Activated naive CD8-positive, alpha-beta T cell treated with anti-CD3 and anti-CD28 coated beads, Interleukin-2, amount 50 U/mL, for 24 hours (primary cell): Measurements from ENCODE around the gene RNF6.
A peak's percentile ranks its signal among the peaks of the same experiment; 100 is the strongest.
"Not testable (repeated sequence)": the region's sequence is repeated elsewhere in the genome, so short reads cannot be mapped to it uniquely, and the experiment has no call there.

Experiments
- ATAC-seq: fragments of 150-1000 bp; cut with Tn5 transposase; one replicate; pipeline ENCODE4 v1.10.0; 2021
- DNase-seq: peaks from one replicate; pipeline ENCODE4 v3.0.0; 2021
- H3K27ac Mint-ChIP-seq: one replicate; pipeline ENCODE4 v1.8.0; 2021; ENCODE audit warnings: mild to moderate bottlenecking, mixed read lengths
- H3K27me3 Mint-ChIP-seq: one replicate; pipeline ENCODE4 v1.8.0; 2021; ENCODE audit warnings: mixed read lengths
- H3K36me3 Mint-ChIP-seq: one replicate; pipeline ENCODE4 v1.8.0; 2021; ENCODE audit warnings: low read depth, mixed read lengths
- H3K4me1 Mint-ChIP-seq: one replicate; pipeline ENCODE4 v1.8.0; 2021; ENCODE audit warnings: mixed read lengths
- H3K4me3 Mint-ChIP-seq: one replicate; pipeline ENCODE4 v1.8.0; 2021; ENCODE audit warnings: mild to moderate bottlenecking, moderate library complexity, mixed read lengths
- H3K9me3 Mint-ChIP-seq: one replicate; pipeline ENCODE4 v1.8.0; 2021; ENCODE audit warnings: mixed read lengths

Gene RNF6

GRCh38 chr13:26221721-26222519 is at the start of gene RNF6:
RNF6 (minus strand) TSS chr13:26222314; CDS start chr13:26219649, 2,665 bp downstream.
- DNase-seq (peak; percentile 85), ATAC-seq (peak; percentile 98)
- Mint-ChIP-seq H3K4me1 (peaks cover 37% of the 10 kb centered on the region), H3K36me3 (peaks cover 30% of the 10 kb centered on the region), H3K27ac (peak within 1 kb of the TSS; percentile 96), H3K4me3 (peak within 1 kb of the TSS; percentile 97), H3K9me3 (no peaks in the 10 kb centered on the region), H3K27me3 (no peaks in the 10 kb centered on the region)

- Mint-ChIP-seq H3K27ac (no peak overlapping the region), H3K4me1 (peaks cover 15% of the 10 kb centered on the region), H3K27me3 (no peaks in the 10 kb centered on the region), H3K36me3 (no peaks in the 10 kb centered on the region), H3K4me3 (no peak overlapping the region), H3K9me3 (no peaks in the 10 kb centered on the region)
- ATAC-seq (no peak), DNase-seq (no peak)
Measured at GRCh38 chr13:26270707-26271106, 48.6 kb upstream of the RNF6 start.

GRCh38 chr13:26266311-26266710 is 44.2 kb upstream of the RNF6 start:
- H3K36me3 Mint-ChIP-seq, result peaks cover 5% of the 10 kb centered on the region
- no peak for ATAC-seq
- no peak overlapping the region for H3K27ac Mint-ChIP-seq
- peaks cover 23% of the 10 kb centered on the region for H3K4me1 Mint-ChIP-seq
- no peak for DNase-seq
- no peaks in the 10 kb centered on the region for H3K27me3 Mint-ChIP-seq
- H3K4me3 Mint-ChIP-seq, result no peak overlapping the region
- H3K9me3 Mint-ChIP-seq, result peaks cover 4% of the 10 kb centered on the region

GRCh38 chr13:26262156-26262555 is 40.0 kb upstream of the RNF6 start:
- Mint-ChIP-seq H3K27me3 (no peaks in the 10 kb centered on the region), H3K27ac (no peak overlapping the region), H3K9me3 (peaks cover 4% of the 10 kb centered on the region), H3K4me3 (no peak overlapping the region), H3K36me3 (peaks cover 5% of the 10 kb centered on the region), H3K4me1 (peaks cover 24% of the 10 kb centered on the region)
- ATAC-seq, result no peak
- DNase-seq, result no peak

- ATAC-seq (no peak), DNase-seq (no peak)
- no peaks in the 10 kb centered on the region for H3K27me3 Mint-ChIP-seq
- H3K9me3 Mint-ChIP-seq, result peaks cover 3% of the 10 kb centered on the region
- no peak overlapping the region for H3K27ac Mint-ChIP-seq
- peaks cover 4% of the 10 kb centered on the region for H3K36me3 Mint-ChIP-seq
- no peak overlapping the region for H3K4me3 Mint-ChIP-seq
- peaks cover 37% of the 10 kb centered on the region for H3K4me1 Mint-ChIP-seq
Measured at GRCh38 chr13:26259634-26260033, 37.5 kb upstream of the RNF6 start.

DNA sequence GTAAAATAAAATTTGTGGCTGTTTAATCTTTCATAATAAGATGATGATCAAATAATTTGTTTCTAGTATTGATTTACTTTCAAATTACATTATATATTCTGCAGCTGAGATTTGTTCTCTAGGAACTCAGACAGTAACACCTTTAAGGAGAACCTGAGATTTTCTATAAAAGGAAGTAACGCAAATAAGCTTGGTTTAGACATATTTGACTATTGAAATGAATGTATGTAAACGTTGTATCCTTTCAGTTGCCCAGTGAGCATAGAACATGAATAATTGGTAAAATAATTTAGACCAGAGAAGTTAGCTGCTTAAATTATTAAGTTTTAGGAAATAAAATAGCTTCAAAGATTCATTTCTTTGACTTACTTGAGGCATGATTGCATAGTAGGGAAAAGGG is 34.9 kb upstream of the RNF6 start:
- peaks cover 41% of the 10 kb centered on the region for H3K4me1 Mint-ChIP-seq

DNA sequence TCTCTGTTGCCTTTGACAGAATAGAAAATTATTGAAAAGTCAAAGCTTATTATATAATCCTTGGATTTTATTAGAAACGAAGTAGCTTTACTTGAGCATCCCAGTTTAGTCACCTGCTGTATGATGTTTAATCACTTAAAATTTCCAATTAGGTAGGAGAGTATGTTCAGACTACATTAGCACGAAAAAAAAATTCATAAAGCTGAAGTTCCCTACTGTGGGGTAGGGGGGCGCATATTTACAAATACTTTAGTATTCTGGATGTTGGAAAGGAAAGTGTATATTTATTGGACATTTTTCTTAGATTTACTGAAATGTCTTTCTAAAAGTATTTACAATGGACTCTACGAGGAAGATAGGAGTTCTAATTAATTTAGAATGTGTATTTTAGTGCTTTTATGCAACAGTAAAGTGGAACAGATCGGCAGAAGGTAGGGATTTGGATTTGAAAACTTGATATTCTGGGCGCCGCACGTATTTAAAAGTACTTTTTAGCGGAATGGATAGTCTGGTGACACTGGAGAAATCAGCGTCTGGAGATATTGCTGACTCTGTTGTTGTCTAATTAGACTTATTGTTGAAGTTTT is 33.7 kb upstream of the RNF6 start:
- no peaks in the 10 kb centered on the region for H3K27me3 Mint-ChIP-seq

More for the DNA sequence above, 34.9 kb upstream of the RNF6 start:
- Mint-ChIP-seq H3K36me3 (peaks cover 2% of the 10 kb centered on the region), H3K9me3 (no peaks in the 10 kb centered on the region), H3K27me3 (no peaks in the 10 kb centered on the region), H3K4me3 (no peak overlapping the region), H3K27ac (no peak overlapping the region)
- no peak for DNase-seq
- no peak for ATAC-seq

DNA sequence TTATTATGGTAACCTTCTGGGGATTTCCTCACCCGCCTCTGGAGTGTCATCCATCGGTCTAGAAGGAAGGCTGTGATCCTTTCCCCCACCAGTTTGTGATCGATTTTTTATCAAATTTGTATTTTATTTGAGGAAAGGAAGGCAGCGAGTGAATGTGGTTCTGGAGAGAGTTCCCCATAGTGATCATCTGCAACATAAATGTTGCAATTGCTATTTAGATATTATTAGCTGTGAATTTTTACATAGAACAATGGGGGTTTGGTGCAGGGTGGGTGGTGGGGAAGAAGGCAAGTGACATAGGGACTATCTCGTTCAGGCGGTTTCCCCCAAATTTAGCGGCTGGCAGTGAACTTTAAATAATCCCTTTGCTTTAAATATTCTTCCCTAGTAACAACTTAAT is 33.0 kb upstream of the RNF6 start:
- peak overlapping the region; percentile 93 for H3K4me3 Mint-ChIP-seq
- H3K9me3 Mint-ChIP-seq, result no peaks in the 10 kb centered on the region
- peak; percentile 5 for DNase-seq
- no peaks in the 10 kb centered on the region for H3K27me3 Mint-ChIP-seq
- ATAC-seq, result no peak
- peaks cover 32% of the 10 kb centered on the region for H3K4me1 Mint-ChIP-seq
- peaks cover 2% of the 10 kb centered on the region for H3K36me3 Mint-ChIP-seq
- H3K27ac Mint-ChIP-seq, result peak overlapping the region; percentile 79

More for the DNA sequence above, 33.7 kb upstream of the RNF6 start:
- H3K36me3 Mint-ChIP-seq, result peaks cover 2% of the 10 kb centered on the region
- no peak overlapping the region for H3K27ac Mint-ChIP-seq
- H3K9me3 Mint-ChIP-seq, result no peaks in the 10 kb centered on the region
- no peak for ATAC-seq
- DNase-seq, result no peak
- peak overlapping the region; percentile 93 for H3K4me3 Mint-ChIP-seq
- peaks cover 32% of the 10 kb centered on the region for H3K4me1 Mint-ChIP-seq

- ATAC-seq (peak; percentile 22), DNase-seq (peak; percentile 45)
- Mint-ChIP-seq H3K4me1 (peaks cover 32% of the 10 kb centered on the region), H3K4me3 (peak overlapping the region; percentile 93), H3K9me3 (no peaks in the 10 kb centered on the region), H3K27ac (peak overlapping the region; percentile 79), H3K36me3 (peaks cover 2% of the 10 kb centered on the region), H3K27me3 (no peaks in the 10 kb centered on the region)
Measured at GRCh38 chr13:26254583-26255111, 32.5 kb upstream of the RNF6 start.

DNA sequence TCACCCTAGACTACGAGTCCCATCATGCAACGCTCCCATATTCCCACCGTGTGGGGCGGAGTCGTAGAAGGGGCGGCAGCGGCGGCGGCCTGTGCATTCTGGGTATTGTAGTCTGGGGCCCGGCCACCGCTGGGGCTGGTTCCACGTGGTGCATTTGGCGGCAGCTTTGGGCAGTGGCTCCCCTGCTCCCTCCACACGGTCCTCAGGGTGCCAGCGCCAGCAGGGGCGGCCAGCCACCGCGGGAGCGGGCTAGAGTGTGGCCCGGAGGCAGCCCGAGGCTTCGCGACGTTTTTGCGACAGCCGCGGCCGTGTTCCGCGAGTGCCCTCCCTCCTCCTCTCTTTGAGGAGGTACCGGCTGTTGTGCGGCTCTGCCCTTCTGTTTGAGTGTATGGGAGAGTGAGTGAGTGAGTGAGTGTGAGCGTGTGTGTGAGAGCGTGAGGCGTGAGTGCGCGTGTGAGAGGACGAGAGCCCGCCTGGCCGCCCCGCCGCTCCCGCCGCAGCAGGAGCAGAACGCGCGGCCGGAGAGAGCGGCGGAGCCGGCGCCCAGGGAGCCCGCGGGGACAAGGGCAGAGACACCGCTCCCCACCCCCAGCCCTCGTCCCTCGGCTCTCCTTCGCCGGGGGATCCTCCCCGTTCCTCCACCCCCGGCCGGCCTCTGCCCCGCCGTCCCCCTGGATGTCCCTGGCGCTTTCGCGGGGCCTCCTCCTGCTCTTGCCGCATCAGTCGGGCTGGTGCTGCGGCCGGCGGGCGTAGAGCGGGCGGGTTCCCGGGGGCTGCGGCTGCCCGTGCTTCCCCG is 31.9 kb upstream of the RNF6 start, which contains the start of gene CDK8:
CDK8 (plus strand) TSS at position 343 of the 796 bp plus-strand sequence. CDS start 513 bp downstream, outside the sequence.
- DNase-seq (peak; percentile 86), ATAC-seq (peak; percentile 95)
- peak within 1 kb of the TSS; percentile 93 for H3K4me3 Mint-ChIP-seq
- peak within 1 kb of the TSS; percentile 92 for H3K27ac Mint-ChIP-seq
- no peaks in the 10 kb centered on the region for H3K27me3 Mint-ChIP-seq
- no peaks in the 10 kb centered on the region for H3K9me3 Mint-ChIP-seq
- peaks cover 2% of the 10 kb centered on the region for H3K36me3 Mint-ChIP-seq
- peaks cover 32% of the 10 kb centered on the region for H3K4me1 Mint-ChIP-seq

DNA sequence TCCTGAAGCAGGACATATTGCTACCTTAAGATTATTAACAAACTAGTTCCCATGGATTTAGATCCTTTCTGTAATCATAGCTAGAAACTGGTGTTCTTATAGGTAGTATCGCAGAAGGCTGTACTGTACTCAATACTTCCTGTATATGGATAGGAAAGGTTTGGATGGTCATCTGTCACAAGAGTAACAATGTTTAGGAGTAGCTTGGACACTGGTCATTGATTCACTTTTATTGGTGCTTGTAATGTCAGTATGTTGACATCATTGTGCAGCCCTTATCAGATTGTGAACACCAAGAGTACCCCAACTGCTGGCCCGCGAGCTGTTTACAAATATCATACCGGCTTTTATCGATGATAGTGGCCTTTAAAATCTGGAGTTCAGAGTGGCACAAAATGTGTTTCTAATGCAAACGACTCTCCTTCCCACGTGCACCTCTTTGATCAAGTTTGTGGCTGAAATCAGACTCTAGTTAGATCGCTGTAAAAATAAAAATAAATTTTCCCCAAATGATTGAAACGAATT is 31.2 kb upstream of the RNF6 start:
- Mint-ChIP-seq H3K9me3 (no peaks in the 10 kb centered on the region), H3K36me3 (peaks cover 2% of the 10 kb centered on the region), H3K4me1 (peaks cover 32% of the 10 kb centered on the region), H3K4me3 (peak overlapping the region; percentile 93), H3K27ac (peak overlapping the region; percentile 92), H3K27me3 (no peaks in the 10 kb centered on the region)
- no peak for DNase-seq
- no peak for ATAC-seq

GRCh38 chr13:26252006-26252405 is 29.9 kb upstream of the RNF6 start:
- H3K36me3 Mint-ChIP-seq, ATAC-seq, H3K9me3 Mint-ChIP-seq, H3K27me3 Mint-ChIP-seq, H3K4me3 Mint-ChIP-seq, DNase-seq, H3K27ac Mint-ChIP-seq: not testable (repeated sequence)
- H3K4me1 Mint-ChIP-seq, result peaks cover 26% of the 10 kb centered on the region

GRCh38 chr13:26249551-26249950 is 27.4 kb upstream of the RNF6 start:
- H3K27ac Mint-ChIP-seq, result no peak overlapping the region
- H3K36me3 Mint-ChIP-seq, result peaks cover 2% of the 10 kb centered on the region
- peaks cover 4% of the 10 kb centered on the region for H3K4me1 Mint-ChIP-seq
- peaks cover 2% of the 10 kb centered on the region for H3K27me3 Mint-ChIP-seq
- no peak overlapping the region for H3K4me3 Mint-ChIP-seq
- no peak for DNase-seq
- ATAC-seq, result no peak
- H3K9me3 Mint-ChIP-seq, result no peaks in the 10 kb centered on the region

GRCh38 chr13:26247608-26248007 is 25.5 kb upstream of the RNF6 start:
- H3K4me1 Mint-ChIP-seq, result no peaks in the 10 kb centered on the region
- no peaks in the 10 kb centered on the region for H3K36me3 Mint-ChIP-seq
- no peak overlapping the region for H3K4me3 Mint-ChIP-seq
- peaks cover 4% of the 10 kb centered on the region for H3K9me3 Mint-ChIP-seq
- H3K27ac Mint-ChIP-seq, result no peak overlapping the region
- DNase-seq (no peak), ATAC-seq (no peak)
- peaks cover 7% of the 10 kb centered on the region for H3K27me3 Mint-ChIP-seq
